ENCODE data around the gene PFKM. TPM values are rescaled to one million over a fixed set of nuclear protein-coding genes. Genes with fewer than 3 reads are reported as not detected.

The PFKM gene
- total and polyA plus RNA-seq, 9 of the 15 experiments (the other 6 are each of a cell fraction or from before 2014, with no cell fraction given), result 16.5 to 39.9 (median 31.7) TPM

- TF ChIP-seq ZBTB7A (IDR thresholded peaks at IDR 0.05; ENCODE audit: borderline replicate concordance, control insufficient read depth, low read depth, low read length), result no peak
- TF ChIP-seq HOMEZ (CRISPR knock-in tag; IDR thresholded peaks at IDR 0.05), result no peak
- no peak for TF ChIP-seq ZNF780A (CRISPR knock-in tag; IDR thresholded peaks at IDR 0.05)
- TF ChIP-seq HDAC8 (tag; IDR thresholded peaks at IDR 0.05), result no peak
- no peak for TF ChIP-seq ZBTB1 (CRISPR knock-in tag; IDR thresholded peaks at IDR 0.05; ENCODE audit: borderline replicate concordance, low read depth)
- no peak for TF ChIP-seq RNF219 (CRISPR knock-in tag; IDR thresholded peaks at IDR 0.05)
- TF ChIP-seq NR2F6 (CRISPR knock-in tag; IDR thresholded peaks at IDR 0.05), result no peak
- TF ChIP-seq SRSF9 (IDR thresholded peaks at IDR 0.05; ENCODE audit: borderline replicate concordance, low read depth, low read length), result no peak
- no peak for TF ChIP-seq BCL6 (CRISPR knock-in tag; IDR thresholded peaks at IDR 0.05)
- TF ChIP-seq CUX1 (CRISPR knock-in tag; IDR thresholded peaks at IDR 0.05), result no peak
- no peak for TF ChIP-seq ZFP36 (IDR thresholded peaks at IDR 0.05; ENCODE audit: low read depth, low read length, partially characterized antibody)
- no peak for TF ChIP-seq NR2C2 (CRISPR knock-in tag; IDR thresholded peaks at IDR 0.05)
- TF ChIP-seq NR2C2 (tag; IDR thresholded peaks at IDR 0.05), result no peak
- TF ChIP-seq GATA2 (CRISPR knock-in tag; IDR thresholded peaks at IDR 0.05), result no peak
- TF ChIP-seq DMBX1 (CRISPR knock-in tag; IDR thresholded peaks at IDR 0.05; ENCODE audit: borderline replicate concordance), result no peak
- TF ChIP-seq SMARCE1 (IDR thresholded peaks at IDR 0.05), result no peak
- FAIRE-seq (no peak), ATAC-seq (no peak), DNase-seq (ENCODE audit: extremely low read depth in 1 of 4, low spot score in 3 of 4) (no peak)
- Histone ChIP-seq H3K4me2 (ENCODE audit: insufficient read depth, low read length) (no peak overlapping the region), H3K9me3 (replicated peaks; ENCODE audit: control insufficient read depth, insufficient read depth, low read depth, low read length) (no peaks in the 10 kb centered on the region), H3K4me1 (replicated peaks in 1 of 2; ENCODE audit: control insufficient read depth in 2 of 2, insufficient read depth in 2 of 2, low read length in 2 of 2) (no peaks in the 10 kb centered on the region), H3K4me3 (no peak overlapping the region), H3K9ac (ENCODE audit: insufficient read depth in 1 of 2, low read depth in 2 of 2, low read length in 2 of 2) (no peak overlapping the region; a peak in 1 of 4 replicates), H3K27ac (ENCODE audit: extremely low read depth, low read depth, low read length) (no peak overlapping the region), H2AFZ (ENCODE audit: low read depth, low read length) (no peak overlapping the region), H3K79me2 (ENCODE audit: control insufficient read depth, insufficient read depth, low read length) (no peaks in the 10 kb centered on the region), H3K27me3 (ENCODE audit: control insufficient read depth in 2 of 2, insufficient read depth in 2 of 2, low read length in 2 of 2) (no peaks in the 10 kb centered on the region), H3K36me3 (ENCODE audit: control insufficient read depth, insufficient read depth, low read length) (peaks cover 67% of the 10 kb centered on the region; the same call in 2 of the 3 replicates), H4K20me1 (replicated peaks; ENCODE audit: control insufficient read depth, insufficient read depth, low read length) (no peaks in the 10 kb centered on the region), H3K9me1 (ENCODE audit: control insufficient read depth, insufficient read depth, low read length) (no peaks in the 10 kb centered on the region)
- intact Hi-C loops (cut with micrococcal nuclease), result no loop called here
- 77% methylated on average over 5 of the region's 5 CpGs for WGBS (ENCODE audit: insufficient coverage, low coverage, missing lambda C conversion rate)
- no TSS peak for BruUV-seq (replicated peaks)
- in situ Hi-C loops (cut with MboI), result no loop called here
- ChIA-PET POLR2A (no interaction called here), CTCF (ENCODE audit: low intra/inter-chr PET ratio) (no interaction called here)
These were observed 15.9 kb downstream of the PFKM start for GRCh38 chr12:48135027-48135426.
